22Rv1 (cell line): Measurements from ENCODE around the gene LGR6.

Experiments
- ZFX ChIP-seq: fragments of 450-650 bp; IDR thresholded peaks from 2 replicates; pipeline ENCODE4 v1.6.1; 2017; ENCODE audit warnings: antibody characterized with exemption, borderline replicate concordance
- TF ChIP-seq, protein P1 (sequence below): fragments of 450-650 bp; IDR thresholded peaks from 2 replicates; pipeline ENCODE4 v1.5.1; 2017; ENCODE audit warnings: mild to moderate bottlenecking

DNA sequence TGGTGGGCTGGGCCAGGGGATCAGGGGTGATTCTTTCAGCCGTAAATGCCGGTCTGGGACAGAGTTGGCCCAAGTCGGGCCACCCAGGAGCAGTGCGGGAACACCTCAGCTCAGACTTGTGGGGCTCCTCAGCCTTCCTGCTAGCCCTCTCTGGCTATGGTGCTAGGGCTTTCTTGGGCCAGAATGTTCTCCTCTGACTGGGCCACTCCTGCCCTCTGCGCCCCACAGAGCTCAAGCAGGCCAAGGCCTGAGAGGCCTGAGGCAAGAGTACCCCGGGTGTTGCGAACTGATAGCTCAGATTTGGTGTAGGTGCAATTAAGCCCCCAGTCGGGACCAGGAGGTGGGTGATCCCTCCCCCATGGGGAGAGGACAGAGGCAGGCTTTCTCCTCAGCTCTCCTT, 51.8 kb downstream of the LGR6 start:
- TF ChIP-seq, protein P1, sequence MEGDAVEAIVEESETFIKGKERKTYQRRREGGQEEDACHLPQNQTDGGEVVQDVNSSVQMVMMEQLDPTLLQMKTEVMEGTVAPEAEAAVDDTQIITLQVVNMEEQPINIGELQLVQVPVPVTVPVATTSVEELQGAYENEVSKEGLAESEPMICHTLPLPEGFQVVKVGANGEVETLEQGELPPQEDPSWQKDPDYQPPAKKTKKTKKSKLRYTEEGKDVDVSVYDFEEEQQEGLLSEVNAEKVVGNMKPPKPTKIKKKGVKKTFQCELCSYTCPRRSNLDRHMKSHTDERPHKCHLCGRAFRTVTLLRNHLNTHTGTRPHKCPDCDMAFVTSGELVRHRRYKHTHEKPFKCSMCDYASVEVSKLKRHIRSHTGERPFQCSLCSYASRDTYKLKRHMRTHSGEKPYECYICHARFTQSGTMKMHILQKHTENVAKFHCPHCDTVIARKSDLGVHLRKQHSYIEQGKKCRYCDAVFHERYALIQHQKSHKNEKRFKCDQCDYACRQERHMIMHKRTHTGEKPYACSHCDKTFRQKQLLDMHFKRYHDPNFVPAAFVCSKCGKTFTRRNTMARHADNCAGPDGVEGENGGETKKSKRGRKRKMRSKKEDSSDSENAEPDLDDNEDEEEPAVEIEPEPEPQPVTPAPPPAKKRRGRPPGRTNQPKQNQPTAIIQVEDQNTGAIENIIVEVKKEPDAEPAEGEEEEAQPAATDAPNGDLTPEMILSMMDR = no peak
- TF ChIP-seq ZFX = no peak
